ENCODE results near the gene STARD3NL. TPM values are rescaled to one million over a fixed set of nuclear protein-coding genes. Genes with fewer than 3 reads are reported as not detected.

Gene STARD3NL
- total RNA-seq, 6 experiments from 2014 or later: 5.8 to 14.3 (median 9.6) TPM

- intact Hi-C loops (cut with DNase I): no loop called here
- ATAC-seq (no peak), DNase-seq (no peak)
- Histone ChIP-seq H3K9me3 (no peaks in the 10 kb centered on the region), H3K27me3 (no peaks in the 10 kb centered on the region), H3K4me3 (no peak overlapping the region), H3K4me1 (no peaks in the 10 kb centered on the region), H3K36me3 (no peaks in the 10 kb centered on the region), H3K27ac (no peak overlapping the region)
- 91% methylated on average over 4 of the region's 4 CpGs for WGBS (ENCODE audit: insufficient coverage, low coverage, low lambda C conversion rate, missing lambda C conversion rate)
- no peak for TF ChIP-seq POLR2A (IDR thresholded peaks at IDR 0.05)
- no peak for TF ChIP-seq CTCF (IDR thresholded peaks at IDR 0.05)
These were observed 8.7 kb downstream of the STARD3NL start for GRCh38 chr7:38186593-38187314.

- intact Hi-C loops (cut with DNase I): no loop called here
- ATAC-seq (no peak), DNase-seq (no peak)
- Histone ChIP-seq H3K9me3 (peaks cover 0 to 4% (median 0%) of the 10 kb centered on the region in 4 donors), H3K27ac (no peak overlapping the region), H3K4me3 (no peak overlapping the region), H3K4me1 (no peaks in the 10 kb centered on the region), H3K36me3 (no peaks in the 10 kb centered on the region), H3K27me3 (no peaks in the 10 kb centered on the region)
- no peak for TF ChIP-seq CTCF (IDR thresholded peaks at IDR 0.05)
- TF ChIP-seq POLR2A (IDR thresholded peaks at IDR 0.05): no peak
- 66% methylated on average over 7 of the region's 7 CpGs for WGBS (ENCODE audit: insufficient coverage, low coverage, low lambda C conversion rate, missing lambda C conversion rate)
These were observed 9.9 kb downstream of the STARD3NL start for GRCh38 chr7:38187794-38188440.

GRCh38 chr7:38189231-38189938 lies 11.3 kb downstream of the STARD3NL start:
- Histone ChIP-seq H3K36me3 (no peaks in the 10 kb centered on the region), H3K27me3 (no peaks in the 10 kb centered on the region), H3K4me1 (no peaks in the 10 kb centered on the region), H3K27ac (no peak overlapping the region), H3K9me3 (peaks cover 0 to 4% (median 0%) of the 10 kb centered on the region in 4 donors), H3K4me3 (no peak overlapping the region)
- DNase-seq (no peak), ATAC-seq (no peak)
- no peak for TF ChIP-seq CTCF (IDR thresholded peaks at IDR 0.05)
- no peak for TF ChIP-seq POLR2A (IDR thresholded peaks at IDR 0.05)
- intact Hi-C loops (cut with DNase I): no loop called here
- 65% methylated on average over 4 of the region's 4 CpGs for WGBS (ENCODE audit: insufficient coverage, low coverage, low lambda C conversion rate, missing lambda C conversion rate)

GRCh38 chr7:38190011-38190410 lies 12.0 kb downstream of the STARD3NL start:
- Histone ChIP-seq H3K27me3 (no peaks in the 10 kb centered on the region), H3K4me3 (no peak overlapping the region), H3K36me3 (no peaks in the 10 kb centered on the region), H3K27ac (no peak overlapping the region), H3K9me3 (peaks cover 0 to 4% (median 0%) of the 10 kb centered on the region in 4 donors), H3K4me1 (no peaks in the 10 kb centered on the region)
- ATAC-seq: no peak
- TF ChIP-seq POLR2A (IDR thresholded peaks at IDR 0.05): no peak
- TF ChIP-seq CTCF (IDR thresholded peaks at IDR 0.05): no peak
- intact Hi-C loops (cut with DNase I): no loop called here
- no peak for DNase-seq
